ENCODE results near the gene MYZAP. TPM values are rescaled to one million over a fixed set of nuclear protein-coding genes. Genes with fewer than 3 reads are reported as not detected.
A peak's percentile ranks its signal among the peaks of the same experiment; 100 is the strongest.

MYZAP gene
- total and polyA plus RNA-seq, 2 donors from 2014 or later: 3.3 to 6.1 TPM

- DNase-seq (no peak), FAIRE-seq (no peak)
- no peak for TF ChIP-seq CTCF (IDR thresholded peaks at IDR 0.05; ENCODE audit: borderline replicate concordance, extremely low read depth, insufficient read depth)
- Histone ChIP-seq H3K9ac (ENCODE audit: low read length in 3 of 3) (peak overlapping the region in 1 of 3 donors; percentile 30), H3K4me3 (ENCODE audit: low read length in 3 of 3) (no peak overlapping the region), H3K36me3 (ENCODE audit: control insufficient read depth in 2 of 3, insufficient read depth in 3 of 3, low read length in 3 of 3) (peaks cover 0 to 7% (median 7%) of the 10 kb centered on the region in 3 donors), H3K27me3 (ENCODE audit: control insufficient read depth, insufficient read depth, low read length) (no peaks in the 10 kb centered on the region), H3K4me1 (ENCODE audit: control insufficient read depth in 2 of 3, insufficient read depth in 2 of 3, low read depth in 1 of 3, low read length in 3 of 3) (peaks cover 4 to 49% (median 48%) of the 10 kb centered on the region in 3 donors), H3K27ac (ENCODE audit: low read depth in 2 of 2, low read length in 2 of 2) (peak overlapping the region; percentile 72 to 90), H3K9me3 (ENCODE audit: control insufficient read depth in 2 of 3, insufficient read depth in 1 of 3, low read length in 3 of 3) (no peaks in the 10 kb centered on the region)
- intact Hi-C loops (cut with DNase I): no loop called here
Measured at GRCh38 chr15:57554812-57555179, 36.9 kb upstream of the MYZAP start.

- H3K9ac ChIP-seq (ENCODE audit: low read length in 3 of 3): no peak overlapping the region
- intact Hi-C loops (cut with DNase I): no loop called here
- no peak overlapping the region for H3K4me3 ChIP-seq (ENCODE audit: low read length in 3 of 3)
Measured at GRCh38 chr15:57555270-57555669, 36.4 kb upstream of the MYZAP start.

GRCh38 chr15:57556040-57556439, 35.7 kb upstream of the MYZAP start:
- H3K9me3 ChIP-seq (ENCODE audit: control insufficient read depth in 2 of 3, insufficient read depth in 1 of 3, low read length in 3 of 3): no peaks in the 10 kb centered on the region
- no peak overlapping the region for H3K9ac ChIP-seq (ENCODE audit: low read length in 3 of 3)
- TF ChIP-seq CTCF (IDR thresholded peaks at IDR 0.05; ENCODE audit: borderline replicate concordance, extremely low read depth, insufficient read depth): no peak
- H3K27me3 ChIP-seq (ENCODE audit: control insufficient read depth, insufficient read depth, low read length): no peaks in the 10 kb centered on the region
- DNase-seq (no peak), FAIRE-seq (no peak)
- H3K4me3 ChIP-seq (ENCODE audit: low read length in 3 of 3): no peak overlapping the region
- H3K4me1 ChIP-seq (ENCODE audit: control insufficient read depth in 2 of 3, insufficient read depth in 2 of 3, low read depth in 1 of 3, low read length in 3 of 3): peaks cover 4 to 44% (median 39%) of the 10 kb centered on the region in 3 donors
- intact Hi-C loops (cut with DNase I): no loop called here
- H3K36me3 ChIP-seq (ENCODE audit: control insufficient read depth in 2 of 3, insufficient read depth in 3 of 3, low read length in 3 of 3): peaks cover 0 to 7% (median 7%) of the 10 kb centered on the region in 3 donors
- no peak overlapping the region for H3K27ac ChIP-seq (ENCODE audit: low read depth in 2 of 2, low read length in 2 of 2)

More at GRCh38 chr15:57555270-57555669, 36.4 kb upstream of the MYZAP start:
- H3K36me3 ChIP-seq (ENCODE audit: control insufficient read depth in 2 of 3, insufficient read depth in 3 of 3, low read length in 3 of 3): peaks cover 0 to 7% (median 7%) of the 10 kb centered on the region in 3 donors
- peaks cover 4 to 49% (median 45%) of the 10 kb centered on the region in 3 donors for H3K4me1 ChIP-seq (ENCODE audit: control insufficient read depth in 2 of 3, insufficient read depth in 2 of 3, low read depth in 1 of 3, low read length in 3 of 3)
- TF ChIP-seq CTCF (IDR thresholded peaks at IDR 0.05; ENCODE audit: borderline replicate concordance, extremely low read depth, insufficient read depth): no peak
- FAIRE-seq (no peak), DNase-seq (no peak)
- no peaks in the 10 kb centered on the region for H3K9me3 ChIP-seq (ENCODE audit: control insufficient read depth in 2 of 3, insufficient read depth in 1 of 3, low read length in 3 of 3)
- H3K27ac ChIP-seq (ENCODE audit: low read depth in 2 of 2, low read length in 2 of 2): peak overlapping the region; percentile 72 to 90
- H3K27me3 ChIP-seq (ENCODE audit: control insufficient read depth, insufficient read depth, low read length): no peaks in the 10 kb centered on the region

- Histone ChIP-seq H3K4me3 (ENCODE audit: low read length in 3 of 3) (no peak overlapping the region), H3K36me3 (ENCODE audit: control insufficient read depth in 2 of 3, insufficient read depth in 3 of 3, low read length in 3 of 3) (peaks cover 0 to 7% (median 3%) of the 10 kb centered on the region in 3 donors), H3K27ac (ENCODE audit: low read depth in 2 of 2, low read length in 2 of 2) (no peak overlapping the region), H3K9me3 (ENCODE audit: control insufficient read depth in 2 of 3, insufficient read depth in 1 of 3, low read length in 3 of 3) (no peaks in the 10 kb centered on the region), H3K9ac (ENCODE audit: low read length in 3 of 3) (no peak overlapping the region), H3K4me1 (ENCODE audit: control insufficient read depth in 2 of 3, insufficient read depth in 2 of 3, low read depth in 1 of 3, low read length in 3 of 3) (peaks cover 4 to 32% (median 29%) of the 10 kb centered on the region in 3 donors), H3K27me3 (ENCODE audit: control insufficient read depth, insufficient read depth, low read length) (no peaks in the 10 kb centered on the region)
- TF ChIP-seq CTCF (IDR thresholded peaks at IDR 0.05; ENCODE audit: borderline replicate concordance, extremely low read depth, insufficient read depth): no peak
- FAIRE-seq (no peak), DNase-seq (no peak)
- intact Hi-C loops (cut with DNase I): no loop called here
Measured at GRCh38 chr15:57557267-57557666, 34.4 kb upstream of the MYZAP start.
